ENCODE results near the gene CC2D1A.

The CC2D1A gene

GRCh38 chr19:13860679-13861391, 45.2 kb upstream of the CC2D1A start:
- Histone ChIP-seq H3K4me3 (replicated peaks; ENCODE audit: insufficient read depth, low read length) (no peak overlapping the region), H3K27me3 (ENCODE audit: insufficient read depth, poor library complexity, severe bottlenecking) (peaks cover 10% of the 10 kb centered on the region), H3K27ac (replicated peaks) (no peak overlapping the region)
- no peak for DNase-seq (ENCODE audit: low read depth in 1 of 2, low spot score in 1 of 2)
- TF ChIP-seq, protein P1, sequence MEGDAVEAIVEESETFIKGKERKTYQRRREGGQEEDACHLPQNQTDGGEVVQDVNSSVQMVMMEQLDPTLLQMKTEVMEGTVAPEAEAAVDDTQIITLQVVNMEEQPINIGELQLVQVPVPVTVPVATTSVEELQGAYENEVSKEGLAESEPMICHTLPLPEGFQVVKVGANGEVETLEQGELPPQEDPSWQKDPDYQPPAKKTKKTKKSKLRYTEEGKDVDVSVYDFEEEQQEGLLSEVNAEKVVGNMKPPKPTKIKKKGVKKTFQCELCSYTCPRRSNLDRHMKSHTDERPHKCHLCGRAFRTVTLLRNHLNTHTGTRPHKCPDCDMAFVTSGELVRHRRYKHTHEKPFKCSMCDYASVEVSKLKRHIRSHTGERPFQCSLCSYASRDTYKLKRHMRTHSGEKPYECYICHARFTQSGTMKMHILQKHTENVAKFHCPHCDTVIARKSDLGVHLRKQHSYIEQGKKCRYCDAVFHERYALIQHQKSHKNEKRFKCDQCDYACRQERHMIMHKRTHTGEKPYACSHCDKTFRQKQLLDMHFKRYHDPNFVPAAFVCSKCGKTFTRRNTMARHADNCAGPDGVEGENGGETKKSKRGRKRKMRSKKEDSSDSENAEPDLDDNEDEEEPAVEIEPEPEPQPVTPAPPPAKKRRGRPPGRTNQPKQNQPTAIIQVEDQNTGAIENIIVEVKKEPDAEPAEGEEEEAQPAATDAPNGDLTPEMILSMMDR (IDR thresholded peaks at IDR 0.05; ENCODE audit: insufficient read depth, low read length): no peak
- TF ChIP-seq, protein P2, sequence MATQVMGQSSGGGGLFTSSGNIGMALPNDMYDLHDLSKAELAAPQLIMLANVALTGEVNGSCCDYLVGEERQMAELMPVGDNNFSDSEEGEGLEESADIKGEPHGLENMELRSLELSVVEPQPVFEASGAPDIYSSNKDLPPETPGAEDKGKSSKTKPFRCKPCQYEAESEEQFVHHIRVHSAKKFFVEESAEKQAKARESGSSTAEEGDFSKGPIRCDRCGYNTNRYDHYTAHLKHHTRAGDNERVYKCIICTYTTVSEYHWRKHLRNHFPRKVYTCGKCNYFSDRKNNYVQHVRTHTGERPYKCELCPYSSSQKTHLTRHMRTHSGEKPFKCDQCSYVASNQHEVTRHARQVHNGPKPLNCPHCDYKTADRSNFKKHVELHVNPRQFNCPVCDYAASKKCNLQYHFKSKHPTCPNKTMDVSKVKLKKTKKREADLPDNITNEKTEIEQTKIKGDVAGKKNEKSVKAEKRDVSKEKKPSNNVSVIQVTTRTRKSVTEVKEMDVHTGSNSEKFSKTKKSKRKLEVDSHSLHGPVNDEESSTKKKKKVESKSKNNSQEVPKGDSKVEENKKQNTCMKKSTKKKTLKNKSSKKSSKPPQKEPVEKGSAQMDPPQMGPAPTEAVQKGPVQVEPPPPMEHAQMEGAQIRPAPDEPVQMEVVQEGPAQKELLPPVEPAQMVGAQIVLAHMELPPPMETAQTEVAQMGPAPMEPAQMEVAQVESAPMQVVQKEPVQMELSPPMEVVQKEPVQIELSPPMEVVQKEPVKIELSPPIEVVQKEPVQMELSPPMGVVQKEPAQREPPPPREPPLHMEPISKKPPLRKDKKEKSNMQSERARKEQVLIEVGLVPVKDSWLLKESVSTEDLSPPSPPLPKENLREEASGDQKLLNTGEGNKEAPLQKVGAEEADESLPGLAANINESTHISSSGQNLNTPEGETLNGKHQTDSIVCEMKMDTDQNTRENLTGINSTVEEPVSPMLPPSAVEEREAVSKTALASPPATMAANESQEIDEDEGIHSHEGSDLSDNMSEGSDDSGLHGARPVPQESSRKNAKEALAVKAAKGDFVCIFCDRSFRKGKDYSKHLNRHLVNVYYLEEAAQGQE (IDR thresholded peaks at IDR 0.05; ENCODE audit: insufficient replicate concordance, low read depth): no peak

DNA sequence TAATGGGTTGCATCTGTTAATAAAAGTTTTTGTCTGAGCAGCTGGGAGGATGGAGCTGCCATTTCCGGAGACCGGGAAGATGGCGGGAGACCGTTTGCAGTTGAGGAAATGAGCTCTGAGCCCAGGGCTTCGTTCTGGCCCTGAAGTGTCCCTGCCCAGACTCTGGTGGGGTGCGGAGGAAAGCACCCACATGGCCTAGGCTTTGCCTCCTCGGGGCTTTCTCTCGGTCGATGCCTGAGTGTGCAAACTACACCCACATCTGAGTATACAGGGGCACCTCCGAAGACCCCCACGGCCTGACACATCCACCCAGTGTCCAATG, 44.6 kb upstream of the CC2D1A start:
- peak overlapping the region; percentile 63 for H3K27ac ChIP-seq (replicated peaks)
- H3K27me3 ChIP-seq (ENCODE audit: insufficient read depth, poor library complexity, severe bottlenecking): peaks cover 15% of the 10 kb centered on the region
- no peak for DNase-seq (ENCODE audit: low read depth in 1 of 2, low spot score in 1 of 2)
- TF ChIP-seq POLR2AphosphoS5 (IDR thresholded peaks at IDR 0.05; ENCODE audit: low read depth) (no peak), GABPA (IDR thresholded peaks at IDR 0.05; ENCODE audit: low read depth) (no peak), SPI1 (IDR thresholded peaks at IDR 0.05; ENCODE audit: borderline replicate concordance, low read depth) (no peak)
- TF ChIP-seq, protein P1 (IDR thresholded peaks at IDR 0.05; ENCODE audit: insufficient read depth, low read length): no peak
- TF ChIP-seq, protein P2 (IDR thresholded peaks at IDR 0.05; ENCODE audit: insufficient replicate concordance, low read depth): no peak
- no peak overlapping the region for H3K4me3 ChIP-seq (replicated peaks; ENCODE audit: insufficient read depth, low read length)

DNA sequence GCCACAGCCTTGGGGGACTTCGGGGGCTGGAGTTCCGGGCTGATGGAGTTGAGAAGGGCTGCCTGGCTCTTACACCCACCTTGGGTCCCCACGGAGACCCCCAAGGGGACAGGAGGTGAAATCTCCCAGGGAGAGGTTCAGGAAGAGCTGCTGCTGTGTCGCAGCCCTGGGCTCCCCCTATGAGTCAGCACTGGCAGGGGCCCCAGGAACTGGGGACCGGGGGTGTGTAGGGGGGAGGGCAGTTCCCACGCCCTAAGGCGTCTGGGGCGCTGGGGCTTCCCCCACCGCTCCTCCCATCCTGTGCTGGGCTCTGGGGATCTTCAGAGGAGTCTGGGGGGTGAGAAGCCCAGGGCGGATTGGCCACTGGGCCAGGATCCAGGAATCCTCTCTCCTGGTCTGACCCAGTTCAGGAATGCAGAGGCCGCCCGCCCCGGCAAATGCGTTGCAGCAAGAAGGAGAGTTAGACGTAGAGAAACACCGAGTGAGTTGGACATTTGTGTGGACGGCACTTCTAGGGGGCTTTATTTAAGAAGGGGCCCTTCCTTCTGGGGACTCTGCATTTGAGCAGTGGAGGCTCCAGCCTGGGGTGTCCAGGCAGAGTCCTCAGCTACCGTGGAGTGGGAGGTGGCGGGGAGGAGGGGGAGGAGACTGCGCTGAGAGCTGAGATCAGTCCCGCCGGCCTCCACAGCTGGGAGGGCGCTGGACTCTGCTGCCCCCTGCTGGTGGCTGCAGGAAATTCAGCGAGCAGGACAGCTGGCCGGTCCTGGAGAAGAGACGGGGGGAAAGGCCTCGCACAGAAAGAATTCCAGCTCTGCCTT, 44.1 kb upstream of the CC2D1A start:
- H3K27me3 ChIP-seq (ENCODE audit: insufficient read depth, poor library complexity, severe bottlenecking): peaks cover 16% of the 10 kb centered on the region
- TF ChIP-seq, protein P1 (IDR thresholded peaks at IDR 0.05; ENCODE audit: insufficient read depth, low read length): peak; percentile 51
- no peak for TF ChIP-seq GABPA (IDR thresholded peaks at IDR 0.05; ENCODE audit: low read depth)
- DNase-seq (ENCODE audit: low read depth in 1 of 2, low spot score in 1 of 2): peak; percentile 76 to 87
- H3K27ac ChIP-seq (replicated peaks): peak overlapping the region; percentile 63
- H3K4me3 ChIP-seq (replicated peaks; ENCODE audit: insufficient read depth, low read length): peak overlapping the region; percentile 48
